ENCODE measurements around the gene MRPS14. TPM values are rescaled to one million over a fixed set of nuclear protein-coding genes. Genes with fewer than 3 reads are reported as not detected.
"Not testable (repeated sequence)": the region's sequence is repeated elsewhere in the genome, so short reads cannot be mapped to it uniquely, and the experiment has no call there.

Gene MRPS14
- polyA plus RNA-seq, 1 experiment = 22.4 TPM

DNA sequence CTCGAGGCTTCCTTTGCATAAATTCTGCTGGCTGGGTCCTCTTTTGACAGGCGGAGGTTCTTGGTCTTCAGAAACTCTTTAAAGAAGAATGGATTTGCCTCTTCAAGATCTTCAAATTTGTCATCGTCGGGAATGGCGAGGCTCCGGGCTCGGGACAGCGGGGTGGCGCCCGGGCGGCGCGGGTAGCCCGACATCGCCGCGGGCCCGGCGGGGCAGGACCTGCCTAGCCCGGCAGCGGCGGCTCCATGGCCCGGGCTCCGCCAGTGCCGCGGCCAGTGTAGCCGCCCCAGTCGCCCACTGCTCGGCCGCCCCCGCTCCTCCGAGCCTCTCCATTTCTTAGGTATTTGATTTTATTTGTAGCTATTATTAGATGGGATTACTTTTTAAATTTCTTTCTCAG lies 22.3 kb upstream of the MRPS14 start:
- H3K27me3 ChIP-seq (ENCODE audit: control insufficient read depth, insufficient read depth, low read length) = no peaks in the 10 kb centered on the region
- CTCF ChIA-PET = no interaction called here
- POLR2A ChIA-PET = no interaction called here
- no peak for DNase-seq (ENCODE audit: low read depth)
- TF ChIP-seq CTCF (IDR thresholded peaks at IDR 0.05; ENCODE audit: insufficient read depth, low read depth, low read length) = no peak
- no peaks in the 10 kb centered on the region for H3K36me3 ChIP-seq (ENCODE audit: control insufficient read depth, insufficient read depth, low read length)
- no peak overlapping the region for H3K4me3 ChIP-seq (ENCODE audit: low read depth, low read length)

DNA sequence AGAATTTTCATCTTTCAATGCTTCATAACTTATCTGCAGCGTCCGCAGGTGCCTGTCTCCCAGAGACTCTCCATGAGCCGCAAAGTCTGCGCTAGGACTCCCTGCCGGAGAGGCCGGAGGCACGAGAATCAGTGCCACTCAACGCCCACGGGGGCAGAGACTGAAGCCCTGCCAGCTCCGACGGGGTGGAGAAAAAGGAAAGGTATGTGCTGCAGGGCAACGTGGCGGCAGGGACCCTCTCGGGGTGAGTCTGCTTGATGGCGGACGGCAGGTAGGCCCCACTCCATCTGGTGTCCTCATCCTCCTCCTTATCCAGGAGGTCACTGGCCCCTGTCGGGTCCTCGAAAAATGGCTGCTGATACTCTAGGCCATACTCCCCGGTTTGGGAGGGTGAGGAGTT lies 21.9 kb upstream of the MRPS14 start:
- CTCF ChIA-PET = no interaction called here
- Histone ChIP-seq H3K36me3 (ENCODE audit: control insufficient read depth, insufficient read depth, low read length) (no peaks in the 10 kb centered on the region), H3K4me3 (ENCODE audit: low read depth, low read length) (no peak overlapping the region), H3K27me3 (ENCODE audit: control insufficient read depth, insufficient read depth, low read length) (no peaks in the 10 kb centered on the region)
- POLR2A ChIA-PET = no interaction called here
- TF ChIP-seq CTCF (IDR thresholded peaks at IDR 0.05; ENCODE audit: insufficient read depth, low read depth, low read length) = no peak
- no peak for DNase-seq (ENCODE audit: low read depth)

- POLR2A ChIA-PET; DNase-seq (ENCODE audit: low read depth); H3K36me3 ChIP-seq (ENCODE audit: control insufficient read depth, insufficient read depth, low read length); H3K27me3 ChIP-seq (ENCODE audit: control insufficient read depth, insufficient read depth, low read length); H3K4me3 ChIP-seq (ENCODE audit: low read depth, low read length): not testable (repeated sequence)
- CTCF ChIA-PET = interaction anchor here (1.9 kb wide), 1 partner anchor 10 kb away, joined by 4 read pairs; no protein-coding TSS in a partner anchor
Measured at GRCh38 chr1:175044591-175044990, 21.4 kb upstream of the MRPS14 start.

DNA sequence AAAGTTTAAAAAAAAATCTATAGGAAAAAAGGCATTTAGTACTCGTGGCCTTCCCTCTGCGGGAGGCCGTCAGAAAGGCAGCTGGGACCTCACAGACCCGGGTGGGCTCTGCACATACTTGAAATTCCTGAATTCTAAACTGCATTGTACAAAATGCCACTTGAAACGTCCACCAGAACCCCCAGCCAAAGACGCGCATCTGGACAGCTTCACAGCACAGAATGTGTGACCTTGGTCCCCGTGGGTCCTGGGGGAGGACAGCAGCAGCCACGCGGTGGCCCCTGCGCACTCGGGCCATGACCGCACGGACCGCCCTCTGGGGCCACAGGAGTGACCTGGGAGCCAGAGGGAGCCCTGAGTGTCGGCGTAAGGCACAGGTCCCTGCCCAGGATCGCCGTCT lies 20.6 kb upstream of the MRPS14 start:
- POLR2A ChIA-PET = no interaction called here

GRCh38 chr1:175042650-175043049 lies 19.4 kb upstream of the MRPS14 start:
- CTCF ChIA-PET = interaction anchor here (1.4 to 2.4 kb wide), 3 partner anchors 12 to 104 kb away, joined by 4 to 6 read pairs (median 4); no protein-coding TSS in a partner anchor
- no peaks in the 10 kb centered on the region for H3K36me3 ChIP-seq (ENCODE audit: control insufficient read depth, insufficient read depth, low read length)
- DNase-seq (ENCODE audit: low read depth) = no peak
- no peaks in the 10 kb centered on the region for H3K27me3 ChIP-seq (ENCODE audit: control insufficient read depth, insufficient read depth, low read length)
- no peak overlapping the region for H3K4me3 ChIP-seq (ENCODE audit: low read depth, low read length)
- POLR2A ChIA-PET = no interaction called here
- TF ChIP-seq CTCF (IDR thresholded peaks at IDR 0.05; ENCODE audit: insufficient read depth, low read depth, low read length) = no peak

More for the DNA sequence above, 20.6 kb upstream of the MRPS14 start:
- H3K27me3 ChIP-seq (ENCODE audit: control insufficient read depth, insufficient read depth, low read length) = no peaks in the 10 kb centered on the region
- no peak for TF ChIP-seq CTCF (IDR thresholded peaks at IDR 0.05; ENCODE audit: insufficient read depth, low read depth, low read length)
- DNase-seq (ENCODE audit: low read depth) = no peak
- H3K4me3 ChIP-seq (ENCODE audit: low read depth, low read length) = no peak overlapping the region
- CTCF ChIA-PET = interaction anchor here (1.9 to 2.4 kb wide), 2 partner anchors 11 to 14 kb away, joined by 4 to 6 read pairs; no protein-coding TSS in a partner anchor
- H3K36me3 ChIP-seq (ENCODE audit: control insufficient read depth, insufficient read depth, low read length) = no peaks in the 10 kb centered on the region

GRCh38 chr1:175040324-175040879 lies 17.2 kb upstream of the MRPS14 start:
- Histone ChIP-seq H3K27me3 (ENCODE audit: control insufficient read depth, insufficient read depth, low read length) (no peaks in the 10 kb centered on the region), H3K4me3 (ENCODE audit: low read depth, low read length) (no peak overlapping the region), H3K36me3 (ENCODE audit: control insufficient read depth, insufficient read depth, low read length) (no peaks in the 10 kb centered on the region)
- no peak for TF ChIP-seq CTCF (IDR thresholded peaks at IDR 0.05; ENCODE audit: insufficient read depth, low read depth, low read length)
- ChIA-PET POLR2A (no interaction called here), CTCF (interaction anchor here (0.7 to 1.5 kb wide), 5 partner anchors 9 to 279 kb away, joined by 3 read pairs; no protein-coding TSS in a partner anchor)
- DNase-seq (ENCODE audit: low read depth) = no peak
